ENCODE data around the gene BAG3.

The BAG3 gene

GRCh38 chr10:119663866-119664698 is 12.9 kb downstream of the BAG3 start:
- no peak for TF ChIP-seq CTCF (IDR thresholded peaks at IDR 0.05; ENCODE audit: low read depth, low read length, missing control alignments)
- DNase-seq (ENCODE audit: low read depth): no peak
- H3K4me3 ChIP-seq (ENCODE audit: low read depth, low read length): no peak overlapping the region
- in situ Hi-C loops (cut with HindIII; ENCODE audit: low sequenced_read_pairs): no loop called here

GRCh38 chr10:119665901-119666708 is 14.9 kb downstream of the BAG3 start:
- DNase-seq (ENCODE audit: low read depth): no peak
- no peak overlapping the region for H3K4me3 ChIP-seq (ENCODE audit: low read depth, low read length)
- no peak for TF ChIP-seq CTCF (IDR thresholded peaks at IDR 0.05; ENCODE audit: low read depth, low read length, missing control alignments)
- in situ Hi-C loops (cut with HindIII; ENCODE audit: low sequenced_read_pairs): no loop called here

GRCh38 chr10:119666709-119667004 is 15.5 kb downstream of the BAG3 start:
- H3K4me3 ChIP-seq (ENCODE audit: low read depth, low read length): no peak overlapping the region
- in situ Hi-C loops (cut with HindIII; ENCODE audit: low sequenced_read_pairs): no loop called here
- no peak for DNase-seq (ENCODE audit: low read depth)
- TF ChIP-seq CTCF (IDR thresholded peaks at IDR 0.05; ENCODE audit: low read depth, low read length, missing control alignments): no peak

GRCh38 chr10:119667562-119668328 is 16.6 kb downstream of the BAG3 start:
- in situ Hi-C loops (cut with HindIII; ENCODE audit: low sequenced_read_pairs): no loop called here

DNA sequence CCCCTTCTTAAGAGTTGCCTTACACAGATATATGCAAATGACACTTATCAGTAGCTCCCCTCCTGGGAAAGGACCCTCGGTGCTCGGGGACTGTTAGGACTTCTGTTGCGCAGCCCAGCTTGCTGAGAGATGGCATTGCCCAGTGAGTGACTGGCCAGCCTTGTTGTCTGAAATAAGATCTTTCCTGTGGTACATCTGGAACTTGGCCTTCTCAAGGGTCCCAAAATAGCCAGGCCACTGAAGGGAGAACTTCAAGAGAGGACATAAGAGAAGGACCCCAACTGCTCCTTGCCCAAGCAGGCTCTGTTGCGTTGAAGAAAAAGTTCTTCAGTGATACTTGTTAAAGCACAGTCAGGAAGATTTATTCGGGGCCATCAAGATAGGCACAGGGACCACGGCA is 17.3 kb downstream of the BAG3 start:
- no peak for TF ChIP-seq CTCF (IDR thresholded peaks at IDR 0.05; ENCODE audit: low read depth, low read length, missing control alignments)
- DNase-seq (ENCODE audit: low read depth): no peak
- no peak overlapping the region for H3K4me3 ChIP-seq (ENCODE audit: low read depth, low read length)
- in situ Hi-C loops (cut with HindIII; ENCODE audit: low sequenced_read_pairs): no loop called here

More at GRCh38 chr10:119667562-119668328, 16.6 kb downstream of the BAG3 start:
- DNase-seq (ENCODE audit: low read depth): peak; percentile 92
- H3K4me3 ChIP-seq (ENCODE audit: low read depth, low read length): no peak overlapping the region
- no peak for TF ChIP-seq CTCF (IDR thresholded peaks at IDR 0.05; ENCODE audit: low read depth, low read length, missing control alignments)

DNA sequence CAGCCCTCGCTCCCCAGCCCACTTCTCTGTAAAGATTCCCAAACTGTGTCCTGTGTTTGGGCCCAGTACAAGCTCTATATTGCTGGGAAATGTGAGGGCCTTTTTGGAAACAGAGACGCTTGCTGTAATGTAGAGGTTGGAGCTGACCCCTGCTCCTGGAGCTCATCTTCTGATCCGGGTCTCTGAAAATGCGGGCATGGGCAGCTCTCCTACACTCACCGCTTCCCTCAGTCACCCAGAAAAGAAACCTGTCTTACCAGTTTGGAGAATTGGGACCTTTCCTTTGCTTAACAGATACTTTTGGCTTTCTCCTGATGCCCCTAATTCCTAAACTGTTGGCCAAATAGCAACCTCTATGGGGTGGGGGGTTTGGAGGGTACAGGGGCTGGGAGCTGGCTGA is 18.2 kb downstream of the BAG3 start:
- DNase-seq (ENCODE audit: low read depth): no peak
- no peak for TF ChIP-seq CTCF (IDR thresholded peaks at IDR 0.05; ENCODE audit: low read depth, low read length, missing control alignments)
- no peak overlapping the region for H3K4me3 ChIP-seq (ENCODE audit: low read depth, low read length)
- in situ Hi-C loops (cut with HindIII; ENCODE audit: low sequenced_read_pairs): no loop called here

All from astrocyte of the cerebellum (primary cell).